ENCODE data around the gene TJP1. TPM values are rescaled to one million over a fixed set of nuclear protein-coding genes. Genes with fewer than 3 reads are reported as not detected.

The TJP1 gene
- total RNA-seq, 1 experiment from 2014 or later: 129 TPM

- H3K27ac Mint-ChIP-seq: no peak overlapping the region; the same call in 1 of the 2 replicates
- no peaks in the 10 kb centered on the region for H3K27me3 Mint-ChIP-seq (ENCODE audit: low read depth)
- H3K4me3 Mint-ChIP-seq: no peak overlapping the region
- H3K36me3 Mint-ChIP-seq: peaks cover 23% of the 10 kb centered on the region
- no peaks in the 10 kb centered on the region for H3K4me1 Mint-ChIP-seq
- TF ChIP-seq FOXJ3 (CRISPR knock-in tag; IDR thresholded peaks at IDR 0.05; ENCODE audit: borderline replicate concordance) (no peak), AR (CRISPR knock-in tag; IDR thresholded peaks at IDR 0.05) (no peak), NR3C1 (CRISPR knock-in tag; conservative IDR thresholded peaks at IDR 0.05; ENCODE audit: low read depth) (no peak), ELF4 (CRISPR knock-in tag; IDR thresholded peaks at IDR 0.05; ENCODE audit: low read depth) (no peak)
- DNase-seq (ENCODE audit: low spot score) (no peak), ATAC-seq (no peak)
- no peaks in the 10 kb centered on the region for H3K9me3 Mint-ChIP-seq
- POLR2A ChIA-PET: no interaction called here
- CTCF ChIA-PET: interaction anchor here (2.8 kb wide), 1 partner anchor 182 kb away, joined by 16 read pairs; no protein-coding TSS in a partner anchor
Measured at GRCh38 chr15:29743475-29743874, 78.8 kb downstream of the TJP1 start.

- no peak for DNase-seq (ENCODE audit: low spot score)
- CTCF ChIA-PET: interaction anchor here (0.7 to 4.4 kb wide), 3 partner anchors 185 to 334 kb away, joined by 3 to 19 read pairs (median 4); no protein-coding TSS in a partner anchor
- POLR2A ChIA-PET: no interaction called here
Measured at GRCh38 chr15:29740692-29741311, 81.5 kb downstream of the TJP1 start.

More at GRCh38 chr15:29740692-29741311, 81.5 kb downstream of the TJP1 start:
- Mint-ChIP-seq H3K27ac (no peak overlapping the region), H3K27me3 (ENCODE audit: low read depth) (no peaks in the 10 kb centered on the region), H3K4me1 (no peaks in the 10 kb centered on the region), H3K36me3 (peaks cover 41% of the 10 kb centered on the region), H3K4me3 (no peak overlapping the region), H3K9me3 (no peaks in the 10 kb centered on the region)
- no peak for TF ChIP-seq ZNF396 (CRISPR knock-in tag; IDR thresholded peaks at IDR 0.05; ENCODE audit: borderline replicate concordance)
- no peak for TF ChIP-seq ETV6 (CRISPR knock-in tag; IDR thresholded peaks at IDR 0.05)
- TF ChIP-seq ZNF416 (CRISPR knock-in tag; IDR thresholded peaks at IDR 0.05): no peak
- TF ChIP-seq MYBL2 (CRISPR knock-in tag; IDR thresholded peaks at IDR 0.05): no peak
- no peak for TF ChIP-seq ZNF425 (CRISPR knock-in tag; conservative IDR thresholded peaks at IDR 0.05)
- no peak for TF ChIP-seq ATF2 (CRISPR knock-in tag; IDR thresholded peaks at IDR 0.05; ENCODE audit: borderline replicate concordance, low read depth)
- no peak for TF ChIP-seq TEAD4 (CRISPR knock-in tag; IDR thresholded peaks at IDR 0.05)
- no peak for TF ChIP-seq ATF3 (CRISPR knock-in tag; conservative IDR thresholded peaks at IDR 0.05)
- TF ChIP-seq OVOL2 (CRISPR knock-in tag; IDR thresholded peaks at IDR 0.05; ENCODE audit: borderline replicate concordance): no peak
- TF ChIP-seq RELA (CRISPR knock-in tag; IDR thresholded peaks at IDR 0.05; ENCODE audit: borderline replicate concordance): no peak
- TF ChIP-seq FOXJ3 (CRISPR knock-in tag; IDR thresholded peaks at IDR 0.05; ENCODE audit: borderline replicate concordance): no peak
- no peak for TF ChIP-seq MXD4 (CRISPR knock-in tag; IDR thresholded peaks at IDR 0.05; ENCODE audit: borderline replicate concordance)
- peak; percentile 59; the same call in 1 of the 2 replicates for ATAC-seq
